Urinary bladder (tissue), 4 donors: ENCODE data around the gene SLC2A9. TPM values are rescaled to one million over a fixed set of nuclear protein-coding genes. Genes with fewer than 3 reads are reported as not detected.

Experiments used
- DNase-seq: peaks from one replicate; pipeline ENCODE4 v3.0.0-alpha.2; 2015; ENCODE audit errors: extremely low spot score
- H3K27ac ChIP-seq: one replicate; pipeline ENCODE4 v1.5.1; 2013; ENCODE audit warnings: low read depth, mild to moderate bottlenecking, moderate library complexity
- H3K36me3 ChIP-seq: one replicate; pipeline ENCODE4 v1.6.1; 2013; ENCODE audit warnings: mild to moderate bottlenecking, moderate library complexity; ENCODE audit not compliant: insufficient read depth
- H3K4me1 ChIP-seq: one replicate; pipeline ENCODE4 v1.6.1; 2013; ENCODE audit warnings: mild to moderate bottlenecking, moderate library complexity; ENCODE audit not compliant: insufficient read depth
- H3K4me3 ChIP-seq: one replicate; pipeline ENCODE4 v1.5.1; 2013; ENCODE audit warnings: low read depth, low read length
- WGBS: extraction: QIAGEN DNeasy Blood & Tissue Kit; methylation state at CpG from one replicate; pipeline ENCODE4 v1.1.7; 2013; 5-methylcytosine and 5-hydroxymethylcytosine counted together
- polyA plus RNA-seq: library from polyadenylated mRNA; stranded (reverse); fragments of 200-250 nt; gene quantifications from one replicate; pipeline ENCODE4 v1.2.3, GENCODE V29; 2013
- total RNA-seq: library from RNA; depleted of rRNA; stranded (reverse); fragments of >200 nt; gene quantifications from one replicate; pipeline ENCODE4 v1.2.3, GENCODE V29; 2014
- donor health status: healthy with polysubstance abuse.
- donor health status: healthy.

SLC2A9 gene
- total and polyA plus RNA-seq, 2 donors: 7.6 to 10.4 TPM

- Histone ChIP-seq H3K4me1 (no peaks in the 10 kb centered on the region), H3K4me3 (no peak overlapping the region), H3K36me3 (no peaks in the 10 kb centered on the region), H3K27ac (no peak overlapping the region)
- no peak for DNase-seq
These were observed 52.8 kb downstream of the SLC2A9 start for GRCh38 chr4:9968472-9968871.

DNA sequence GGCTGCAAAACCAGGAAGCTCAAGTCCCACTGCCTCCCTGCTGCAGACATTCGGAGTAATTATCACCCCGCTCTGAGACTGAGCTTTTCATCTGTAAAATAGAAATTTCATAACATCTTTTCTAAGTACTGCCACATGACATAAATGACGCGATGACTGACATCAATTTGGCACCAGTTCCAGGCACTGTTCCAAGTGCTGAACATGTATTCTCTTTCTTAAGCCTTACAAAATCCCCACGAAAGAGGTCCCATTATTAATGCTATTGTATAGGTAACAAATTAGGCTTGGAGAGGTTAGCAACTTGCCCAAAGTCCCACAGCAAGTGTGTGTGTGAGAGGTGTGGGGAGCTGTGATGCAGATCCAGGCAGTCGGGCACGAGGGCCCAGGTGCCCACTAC lies 56.4 kb downstream of the SLC2A9 start:
- WGBS: 88% methylated on average over 7 of the region's 7 CpGs
- H3K36me3 ChIP-seq: no peaks in the 10 kb centered on the region

GRCh38 chr4:9963328-9963727 lies 58.0 kb downstream of the SLC2A9 start:
- Histone ChIP-seq H3K36me3 (no peaks in the 10 kb centered on the region), H3K4me1 (no peaks in the 10 kb centered on the region), H3K27ac (no peak overlapping the region), H3K4me3 (no peak overlapping the region)
- DNase-seq: no peak
- 86% methylated on average over 5 of the region's 5 CpGs for WGBS

More for the DNA sequence above, 56.4 kb downstream of the SLC2A9 start:
- Histone ChIP-seq H3K4me3 (no peak overlapping the region), H3K4me1 (no peaks in the 10 kb centered on the region), H3K27ac (no peak overlapping the region)
- no peak for DNase-seq

GRCh38 chr4:9962611-9963314 lies 58.5 kb downstream of the SLC2A9 start:
- 88% methylated on average over 5 of the region's 5 CpGs for WGBS
- no peak overlapping the region for H3K27ac ChIP-seq
- no peaks in the 10 kb centered on the region for H3K36me3 ChIP-seq
- H3K4me1 ChIP-seq: no peaks in the 10 kb centered on the region
- H3K4me3 ChIP-seq: no peak overlapping the region
- DNase-seq: no peak

GRCh38 chr4:9954468-9954867 lies 66.8 kb downstream of the SLC2A9 start:
- Histone ChIP-seq H3K4me3 (no peak overlapping the region), H3K27ac (no peak overlapping the region), H3K4me1 (no peaks in the 10 kb centered on the region), H3K36me3 (no peaks in the 10 kb centered on the region)
- DNase-seq: no peak
- 80% methylated on average over 3 of the region's 3 CpGs for WGBS

GRCh38 chr4:9953089-9953488 lies 68.2 kb downstream of the SLC2A9 start:
- H3K27ac ChIP-seq: no peak overlapping the region
- no peaks in the 10 kb centered on the region for H3K4me1 ChIP-seq
- H3K36me3 ChIP-seq: no peaks in the 10 kb centered on the region
- DNase-seq: no peak
- WGBS: 95% methylated on average over 4 of the region's 4 CpGs
- no peak overlapping the region for H3K4me3 ChIP-seq

DNA sequence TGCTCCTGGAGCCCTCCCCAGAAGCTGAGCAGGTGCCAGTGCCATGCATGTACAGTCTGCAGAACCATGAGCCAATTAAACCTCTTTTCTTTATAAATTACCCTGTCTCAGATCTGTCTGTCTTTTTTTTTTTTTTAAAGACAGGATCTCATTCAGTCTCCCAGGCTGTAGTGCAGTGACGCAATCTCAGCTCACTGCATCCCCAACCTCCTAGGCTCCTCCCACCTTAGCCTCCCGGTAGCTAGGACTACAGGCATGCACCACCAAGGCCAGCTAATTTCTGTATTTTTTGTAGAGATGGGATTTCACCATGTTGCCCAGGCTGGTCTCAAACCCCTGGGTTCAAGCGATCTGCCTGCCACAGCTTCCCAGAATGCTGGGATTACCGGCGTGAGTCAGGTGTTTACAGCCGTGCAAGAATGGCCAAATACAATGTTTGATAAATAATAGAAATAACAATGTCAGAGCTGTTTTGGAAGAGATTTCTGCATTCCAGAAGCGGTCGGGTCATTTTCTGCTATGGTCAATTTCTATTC lies 68.8 kb downstream of the SLC2A9 start:
- H3K27ac ChIP-seq: no peak overlapping the region
- H3K36me3 ChIP-seq: no peaks in the 10 kb centered on the region
- H3K4me1 ChIP-seq: no peaks in the 10 kb centered on the region
- H3K4me3 ChIP-seq: no peak overlapping the region
- 59% methylated on average over 8 of the region's 8 CpGs for WGBS
- no peak for DNase-seq

- Histone ChIP-seq H3K27ac (no peak overlapping the region), H3K4me1 (no peaks in the 10 kb centered on the region), H3K36me3 (no peaks in the 10 kb centered on the region), H3K4me3 (no peak overlapping the region)
- no peak for DNase-seq
- 71% methylated on average over 2 of the region's 2 CpGs for WGBS
These were observed 71.7 kb downstream of the SLC2A9 start for GRCh38 chr4:9949573-9949972.

GRCh38 chr4:9947168-9948062 lies 73.9 kb downstream of the SLC2A9 start:
- H3K27ac ChIP-seq: no peak overlapping the region
- WGBS: 87% methylated on average over 10 of the region's 10 CpGs

GRCh38 chr4:9946170-9946569 lies 75.1 kb downstream of the SLC2A9 start:
- 93% methylated on average over 2 of the region's 2 CpGs for WGBS
- no peaks in the 10 kb centered on the region for H3K36me3 ChIP-seq
- H3K27ac ChIP-seq: no peak overlapping the region
- H3K4me1 ChIP-seq: no peaks in the 10 kb centered on the region
- H3K4me3 ChIP-seq: no peak overlapping the region
- no peak for DNase-seq

More at GRCh38 chr4:9947168-9948062, 73.9 kb downstream of the SLC2A9 start:
- Histone ChIP-seq H3K36me3 (no peaks in the 10 kb centered on the region), H3K4me3 (no peak overlapping the region), H3K4me1 (no peaks in the 10 kb centered on the region)
- DNase-seq: no peak

- WGBS: 88% methylated on average over 13 of the region's 13 CpGs
- no peak overlapping the region for H3K27ac ChIP-seq
- no peaks in the 10 kb centered on the region for H3K4me1 ChIP-seq
- no peak for DNase-seq
- no peaks in the 10 kb centered on the region for H3K36me3 ChIP-seq
- no peak overlapping the region for H3K4me3 ChIP-seq
These were observed 76.6 kb downstream of the SLC2A9 start for GRCh38 chr4:9944431-9945425.

- 92% methylated on average over 9 of the region's 9 CpGs for WGBS
- no peak overlapping the region for H3K4me3 ChIP-seq
- no peaks in the 10 kb centered on the region for H3K4me1 ChIP-seq
- no peak overlapping the region for H3K27ac ChIP-seq
- DNase-seq: no peak
- H3K36me3 ChIP-seq: no peaks in the 10 kb centered on the region
These were observed 77.5 kb downstream of the SLC2A9 start for GRCh38 chr4:9943761-9944160.
